Left kidney (tissue), 8 donors: ENCODE measurements around the gene TEX50. TPM values are rescaled to one million over a fixed set of nuclear protein-coding genes. Genes with fewer than 3 reads are reported as not detected.
"Not testable (repeated sequence)": the region's sequence is repeated elsewhere in the genome, so short reads cannot be mapped to it uniquely, and the experiment has no call there.

Experiments
- DNase-seq: peaks from one replicate; pipeline ENCODE4 v3.0.0-alpha.2; 2013
- long read RNA-seq, 8 donors: transcript quantifications; one replicate each; lab custom pipeline, GENCODE V29; 2026
- polyA plus RNA-seq: library from polyadenylated mRNA; unstranded; fragments of 120-200 nt; gene quantifications from one replicate; pipeline ENCODE4 v1.2.1, GENCODE V29; 2013; ENCODE audit not compliant: insufficient read length

The TEX50 gene
- not detected for polyA plus RNA-seq
- long read RNA-seq, donor 1, result 0 reads
- long read RNA-seq, donor 2, result 0 reads
- long read RNA-seq, donor 3, result 0 reads
- long read RNA-seq, donor 4, result 0 reads
- long read RNA-seq, donor 5, result 0 reads
- long read RNA-seq, donor 6, result 0 reads
- long read RNA-seq, donor 7, result 0 reads
- long read RNA-seq, donor 8, result 0 reads

- DNase-seq, result no peak
Measured at GRCh38 chr1:173635116-173635515, at the start of gene TEX50. Gene TEX50, plus strand, starts transcription at chr1:173635338. Its CDS starts 184 bp downstream, at chr1:173635522.

- DNase-seq, result no peak
Measured at GRCh38 chr1:173590557-173590956, 44.6 kb upstream of the TEX50 start.

- not testable (repeated sequence) for DNase-seq
Measured at GRCh38 chr1:173591138-173591537, 44.0 kb upstream of the TEX50 start.

GRCh38 chr1:173596097-173596825 lies 38.9 kb upstream of the TEX50 start:
- no peak for DNase-seq

GRCh38 chr1:173601588-173601987 lies 33.5 kb upstream of the TEX50 start:
- no peak for DNase-seq

GRCh38 chr1:173603056-173603591 lies 32.0 kb upstream of the TEX50 start, which contains the start of gene SLC9C2:
Gene SLC9C2, minus strand, starts transcription at chr1:173603072. Its CDS starts 1,296 bp downstream, at chr1:173601776.
- DNase-seq, result no peak

GRCh38 chr1:173608503-173609216 lies 26.5 kb upstream of the TEX50 start:
- DNase-seq, result no peak

- not testable (repeated sequence) for DNase-seq
Measured at GRCh38 chr1:173613086-173613485, 22.1 kb upstream of the TEX50 start.

- DNase-seq, result no peak
Measured at GRCh38 chr1:173616859-173617258, 18.3 kb upstream of the TEX50 start.

GRCh38 chr1:173627269-173627668 lies 7.9 kb upstream of the TEX50 start:
- no peak for DNase-seq

GRCh38 chr1:173628888-173629287 lies 6.2 kb upstream of the TEX50 start:
- no peak for DNase-seq

- not testable (repeated sequence) for DNase-seq
Measured at GRCh38 chr1:173637236-173638042, 2.3 kb downstream of the TEX50 start.

- no peak for DNase-seq
Measured at GRCh38 chr1:173638043-173639021, 3.2 kb downstream of the TEX50 start.

GRCh38 chr1:173639102-173639501 lies 4.0 kb downstream of the TEX50 start:
- no peak for DNase-seq

- not testable (repeated sequence) for DNase-seq
Measured at GRCh38 chr1:173642450-173643139, 7.5 kb downstream of the TEX50 start.

- no peak for DNase-seq
Measured at GRCh38 chr1:173646656-173647055, 11.5 kb downstream of the TEX50 start.

- DNase-seq, result no peak
Measured at GRCh38 chr1:173648880-173649605, 13.9 kb downstream of the TEX50 start.

- DNase-seq, result no peak
Measured at GRCh38 chr1:173660306-173660705, 25.2 kb downstream of the TEX50 start.

GRCh38 chr1:173661271-173661670 lies 26.1 kb downstream of the TEX50 start:
- DNase-seq, result no peak
